Measurements from ENCODE around the gene HOXD11. TPM values are rescaled to one million over a fixed set of nuclear protein-coding genes. Genes with fewer than 3 reads are reported as not detected.

The HOXD11 gene
- total and polyA plus RNA-seq, 2 experiments from 2014 or later: not detected

- no peak for TF ChIP-seq ZNF462 (CRISPR knock-in tag; IDR thresholded peaks at IDR 0.05)
- TF ChIP-seq CREB1 (CRISPR knock-in tag; IDR thresholded peaks at IDR 0.05; ENCODE audit: low read depth): no peak
- TF ChIP-seq ZNF114 (CRISPR knock-in tag; IDR thresholded peaks at IDR 0.05): no peak
- TF ChIP-seq EZH2phosphoT487 (IDR thresholded peaks at IDR 0.05; ENCODE audit: unreplicated experiment): peak; percentile 65
Observed at GRCh38 chr2:176111846-176112374, 4.8 kb downstream of the HOXD11 start (continued).

- Mint-ChIP-seq H3K27me3 (ENCODE audit: insufficient read depth, low read depth, poor library complexity) (peaks cover 98% of the 10 kb centered on the region), H3K36me3 (ENCODE audit: low read depth) (peaks cover 6% of the 10 kb centered on the region; the same call in 1 of the 3 replicates), H3K4me1 (peaks cover 17% of the 10 kb centered on the region), H3K4me3 (no peak overlapping the region), H3K9me3 (peaks cover 13% of the 10 kb centered on the region), H3K27ac (no peak overlapping the region)
- DNase-seq (ENCODE audit: low spot score): no peak
- Histone ChIP-seq H3K4me1 (ENCODE audit: insufficient read depth) (peaks cover 38% of the 10 kb centered on the region), H3K36me3 (ENCODE audit: insufficient read depth) (no peaks in the 10 kb centered on the region), H3K9me2 (ENCODE audit: insufficient read depth) (no peaks in the 10 kb centered on the region), H3K79me2 (replicated peaks; ENCODE audit: insufficient read depth) (no peaks in the 10 kb centered on the region), H3K4me3 (no peak overlapping the region), H4K20me1 (replicated peaks; ENCODE audit: insufficient read depth) (peaks cover 35% of the 10 kb centered on the region), H3K4me2 (no peak overlapping the region), H2AFZ (no peak overlapping the region), H3K27ac (ENCODE audit: low read depth) (no peak overlapping the region), H3K27me3 (ENCODE audit: insufficient read depth) (peaks cover 100% of the 10 kb centered on the region), H3F3A (replicated peaks; ENCODE audit: low read depth) (peaks cover 52% of the 10 kb centered on the region)
- peak; percentile 77 for TF ChIP-seq EZH2phosphoT487 (IDR thresholded peaks at IDR 0.05; ENCODE audit: unreplicated experiment)
- no peak for TF ChIP-seq ZNF462 (CRISPR knock-in tag; IDR thresholded peaks at IDR 0.05)
- TF ChIP-seq EZH2 (IDR thresholded peaks at IDR 0.05; ENCODE audit: low read depth, unreplicated experiment): peak; percentile 96
- ATAC-seq: no peak
Observed at GRCh38 chr2:176112375-176113302, 5.6 kb downstream of the HOXD11 start.
